B cell (primary cell): ENCODE measurements around the gene CADPS.

ENCODE experiments used
- CTCF ChIP-seq: fragments of 200-600 bp; IDR thresholded peaks from one replicate; pipeline ENCODE4 v1.8.0; 2022; ENCODE audit warnings: antibody characterized with exemption, mild to moderate bottlenecking
- EZH2 ChIP-seq: IDR thresholded peaks from 2 replicates; pipeline ENCODE4 v1.6.1; 2012; ENCODE audit warnings: borderline replicate concordance, low read depth, mild to moderate bottlenecking, moderate library complexity, low read length; ENCODE audit not compliant: insufficient read depth, poor library complexity, severe bottlenecking

GRCh38 chr3:62884096-62884870, 9.1 kb upstream of the CADPS start:
- TF ChIP-seq CTCF (no peak), EZH2 (no peak)
